ENCODE data around the gene ICAM1.
A peak's percentile ranks its signal among the peaks of the same experiment; 100 is the strongest.
"Not testable (repeated sequence)": the region's sequence is repeated elsewhere in the genome, so short reads cannot be mapped to it uniquely, and the experiment has no call there.

The ICAM1 gene

DNA sequence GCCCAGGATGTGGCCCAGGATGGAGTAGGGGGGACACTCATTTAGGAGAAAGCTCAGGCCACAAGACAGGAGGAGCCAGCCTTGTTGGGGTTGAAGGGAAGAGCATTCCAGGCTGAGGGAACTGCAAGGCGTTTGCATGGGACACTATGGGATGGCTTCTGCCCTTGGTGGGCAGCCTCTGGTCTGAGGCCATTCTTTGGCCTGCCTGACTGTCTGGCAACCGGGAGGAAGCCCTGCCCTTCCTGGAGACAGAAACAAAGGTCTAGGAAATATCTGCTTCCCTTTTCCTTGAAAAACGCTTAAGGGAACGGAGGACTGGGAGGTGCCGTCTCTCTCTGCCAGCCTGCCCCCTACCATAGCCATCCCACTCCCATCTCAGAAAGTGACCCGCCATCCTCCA lies 2.8 kb upstream of the ICAM1 start:
- H3K4me3 ChIP-seq (ENCODE audit: low read depth, low read length) = no peak overlapping the region
- peaks cover 2% of the 10 kb centered on the region for H3K4me1 ChIP-seq (ENCODE audit: control insufficient read depth, insufficient read depth, low read length)
- H3K9me3 ChIP-seq (ENCODE audit: control insufficient read depth, insufficient read depth, low read length) = no peaks in the 10 kb centered on the region
- no peak overlapping the region for H3K9ac ChIP-seq (ENCODE audit: low read depth, low read length)
- H3K36me3 ChIP-seq (ENCODE audit: control insufficient read depth, insufficient read depth, low read length) = no peaks in the 10 kb centered on the region
- H3K27me3 ChIP-seq (ENCODE audit: control insufficient read depth, insufficient read depth, low read length) = peaks cover 37% of the 10 kb centered on the region

DNA sequence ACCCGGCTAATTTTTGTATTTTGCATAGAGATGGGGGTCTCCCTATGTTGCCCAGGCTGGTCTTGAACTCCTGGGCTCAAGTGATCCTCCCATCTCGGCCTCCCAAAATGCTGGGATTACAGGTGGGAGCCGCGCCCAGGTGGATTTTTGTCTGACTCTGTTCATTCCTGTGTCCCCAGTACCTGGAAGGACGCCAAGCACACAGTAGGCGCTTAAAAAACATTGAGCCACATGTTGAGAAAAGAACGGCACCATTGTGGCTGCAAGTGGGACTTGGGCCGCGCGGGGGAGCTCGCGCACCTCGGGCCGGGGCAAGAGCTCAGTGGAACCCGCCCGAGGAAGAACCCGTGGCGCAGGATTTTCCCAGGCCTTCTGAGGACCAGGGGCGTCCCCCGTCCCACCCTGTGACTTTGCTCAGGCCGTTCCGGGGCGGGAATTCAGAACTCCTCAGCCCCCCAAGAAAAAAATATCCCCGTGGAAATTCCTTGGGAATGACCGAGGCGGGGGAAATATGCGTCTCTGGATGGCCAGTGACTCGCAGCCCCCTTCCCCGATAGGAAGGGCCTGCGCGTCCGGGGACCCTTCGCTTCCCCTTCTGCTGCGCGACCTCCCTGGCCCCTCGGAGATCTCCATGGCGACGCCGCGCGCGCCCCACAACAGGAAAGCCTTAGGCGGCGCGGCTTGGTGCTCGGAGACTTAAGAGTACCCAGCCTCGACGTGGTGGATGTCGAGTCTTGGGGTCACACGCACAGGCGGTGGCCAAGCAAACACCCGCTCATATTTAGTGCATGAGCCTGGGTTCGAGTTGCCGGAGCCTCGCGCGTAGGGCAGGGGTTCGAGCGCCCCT lies 1.4 kb upstream of the ICAM1 start:
- Histone ChIP-seq H3K4me3 (ENCODE audit: low read depth, low read length) (peak overlapping the region; percentile 58), H3K4me1 (ENCODE audit: control insufficient read depth, insufficient read depth, low read length) (peaks cover 2% of the 10 kb centered on the region), H3K27me3 (ENCODE audit: control insufficient read depth, insufficient read depth, low read length) (peaks cover 37% of the 10 kb centered on the region), H3K9me3 (ENCODE audit: control insufficient read depth, insufficient read depth, low read length) (no peaks in the 10 kb centered on the region), H3K9ac (ENCODE audit: low read depth, low read length) (no peak overlapping the region), H3K36me3 (ENCODE audit: control insufficient read depth, insufficient read depth, low read length) (no peaks in the 10 kb centered on the region)

DNA sequence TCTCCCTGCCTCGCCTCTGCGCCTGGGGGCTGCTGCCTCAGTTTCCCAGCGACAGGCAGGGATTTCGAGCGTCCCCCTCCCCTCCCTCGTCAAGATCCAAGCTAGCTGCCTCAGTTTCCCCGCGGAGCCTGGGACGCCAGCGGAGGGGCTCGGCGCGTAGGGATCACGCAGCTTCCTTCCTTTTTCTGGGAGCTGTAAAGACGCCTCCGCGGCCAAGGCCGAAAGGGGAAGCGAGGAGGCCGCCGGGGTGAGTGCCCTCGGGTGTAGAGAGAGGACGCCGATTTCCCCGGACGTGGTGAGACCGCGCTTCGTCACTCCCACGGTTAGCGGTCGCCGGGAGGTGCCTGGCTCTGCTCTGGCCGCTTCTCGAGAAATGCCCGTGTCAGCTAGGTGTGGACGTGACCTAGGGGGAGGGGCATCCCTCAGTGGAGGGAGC lies 722 bp upstream of the ICAM1 start:
- Histone ChIP-seq H3K9me3 (ENCODE audit: control insufficient read depth, insufficient read depth, low read length) (no peaks in the 10 kb centered on the region), H3K4me1 (ENCODE audit: control insufficient read depth, insufficient read depth, low read length) (peaks cover 2% of the 10 kb centered on the region), H3K27me3 (ENCODE audit: control insufficient read depth, insufficient read depth, low read length) (peaks cover 37% of the 10 kb centered on the region), H3K4me3 (ENCODE audit: low read depth, low read length) (peak overlapping the region; percentile 58), H3K36me3 (ENCODE audit: control insufficient read depth, insufficient read depth, low read length) (no peaks in the 10 kb centered on the region), H3K9ac (ENCODE audit: low read depth, low read length) (no peak overlapping the region)

DNA sequence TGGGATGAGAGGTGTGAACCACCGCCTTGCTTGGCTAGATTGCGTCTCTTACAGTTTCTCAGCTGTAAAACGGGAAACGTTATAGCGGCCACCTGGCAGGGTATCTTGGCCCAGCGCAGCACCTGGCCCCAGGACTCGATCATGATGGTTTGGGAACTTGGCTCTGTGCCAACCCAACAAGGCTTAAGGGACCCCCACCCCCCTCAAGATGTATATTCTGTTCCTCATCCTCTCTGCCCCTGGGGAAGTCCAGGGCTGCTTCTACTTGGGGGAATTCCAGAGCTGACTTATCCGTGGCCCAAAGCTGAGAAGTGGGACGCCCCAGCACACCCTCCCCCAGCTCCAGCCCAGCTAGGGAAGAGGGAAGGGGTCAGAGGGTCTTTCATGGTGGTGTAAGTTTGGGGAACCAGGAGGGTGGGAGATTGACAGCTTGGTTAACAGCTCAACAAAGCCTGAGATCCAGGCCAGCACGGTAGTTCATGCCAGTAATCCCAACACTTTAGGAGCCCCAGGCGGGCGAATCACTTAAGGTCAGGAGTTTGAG lies 695 bp downstream of the ICAM1 start:
- Histone ChIP-seq H3K27me3 (ENCODE audit: control insufficient read depth, insufficient read depth, low read length) (peaks cover 37% of the 10 kb centered on the region), H3K9ac (ENCODE audit: low read depth, low read length) (no peak overlapping the region), H3K9me3 (ENCODE audit: control insufficient read depth, insufficient read depth, low read length) (no peaks in the 10 kb centered on the region), H3K36me3 (ENCODE audit: control insufficient read depth, insufficient read depth, low read length) (no peaks in the 10 kb centered on the region), H3K4me3 (ENCODE audit: low read depth, low read length) (peak overlapping the region; percentile 58), H3K4me1 (ENCODE audit: control insufficient read depth, insufficient read depth, low read length) (peaks cover 2% of the 10 kb centered on the region)

DNA sequence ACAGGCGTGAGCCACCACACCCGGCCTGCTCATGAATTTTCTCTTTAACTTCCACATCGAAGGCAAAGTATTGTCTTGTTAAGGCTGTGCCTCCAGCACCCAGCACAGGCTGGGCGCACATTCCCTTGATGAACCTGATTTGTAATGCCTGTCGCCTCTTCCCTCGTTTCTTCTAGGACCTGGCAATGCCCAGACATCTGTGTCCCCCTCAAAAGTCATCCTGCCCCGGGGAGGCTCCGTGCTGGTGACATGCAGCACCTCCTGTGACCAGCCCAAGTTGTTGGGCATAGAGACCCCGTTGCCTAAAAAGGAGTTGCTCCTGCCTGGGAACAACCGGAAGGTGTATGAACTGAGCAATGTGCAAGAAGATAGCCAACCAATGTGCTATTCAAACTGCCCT lies 3.7 kb downstream of the ICAM1 start:
- peaks cover 32% of the 10 kb centered on the region for H3K27me3 ChIP-seq (ENCODE audit: control insufficient read depth, insufficient read depth, low read length)
- H3K9ac ChIP-seq (ENCODE audit: low read depth, low read length) = no peak overlapping the region
- peaks cover 2% of the 10 kb centered on the region for H3K4me1 ChIP-seq (ENCODE audit: control insufficient read depth, insufficient read depth, low read length)
- H3K9me3 ChIP-seq (ENCODE audit: control insufficient read depth, insufficient read depth, low read length) = no peaks in the 10 kb centered on the region
- no peak overlapping the region for H3K4me3 ChIP-seq (ENCODE audit: low read depth, low read length)
- H3K36me3 ChIP-seq (ENCODE audit: control insufficient read depth, insufficient read depth, low read length) = no peaks in the 10 kb centered on the region

DNA sequence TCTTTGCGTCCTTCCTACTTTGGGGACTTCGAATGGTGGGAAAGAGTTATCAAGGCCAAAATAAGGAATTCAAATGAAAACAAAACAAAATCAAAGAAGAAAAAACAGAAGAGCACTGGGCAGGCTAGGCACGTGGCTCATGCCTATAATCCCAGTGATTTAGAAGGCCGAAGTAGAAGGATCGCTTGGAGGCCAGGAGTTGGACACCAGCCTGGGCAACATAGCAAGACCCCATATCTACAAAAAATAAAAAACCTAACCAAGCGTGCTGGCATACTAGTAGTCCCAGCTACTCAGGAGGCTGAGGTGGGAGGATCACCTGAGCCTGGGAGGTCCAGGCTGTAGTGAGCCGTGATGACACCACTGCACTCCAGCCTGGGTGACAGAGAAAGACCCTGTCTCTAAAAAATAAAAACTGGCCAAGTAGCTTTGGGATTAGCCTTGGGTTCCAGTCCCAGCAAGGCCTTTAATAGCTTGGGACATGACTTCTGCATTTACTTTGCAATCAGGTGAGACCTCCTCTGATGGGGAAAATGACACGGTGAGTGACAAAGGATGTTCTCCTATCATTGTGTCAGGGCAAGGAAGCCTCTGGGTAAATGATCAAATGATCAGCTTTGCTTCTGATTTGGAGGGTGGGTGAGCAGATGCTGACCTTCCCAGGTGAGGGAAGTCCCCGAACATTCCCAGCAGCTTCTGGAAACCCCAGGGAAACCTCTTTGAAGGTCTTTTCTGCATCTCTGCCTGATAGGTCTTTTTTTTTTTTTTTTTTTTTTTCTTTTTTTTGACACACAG lies 7.1 kb downstream of the ICAM1 start:
- Histone ChIP-seq H3K9me3 (ENCODE audit: control insufficient read depth, insufficient read depth, low read length) (no peaks in the 10 kb centered on the region), H3K36me3 (ENCODE audit: control insufficient read depth, insufficient read depth, low read length) (no peaks in the 10 kb centered on the region), H3K27me3 (ENCODE audit: control insufficient read depth, insufficient read depth, low read length) (no peaks in the 10 kb centered on the region), H3K4me3 (ENCODE audit: low read depth, low read length) (no peak overlapping the region), H3K9ac (ENCODE audit: low read depth, low read length) (no peak overlapping the region), H3K4me1 (ENCODE audit: control insufficient read depth, insufficient read depth, low read length) (no peaks in the 10 kb centered on the region)

DNA sequence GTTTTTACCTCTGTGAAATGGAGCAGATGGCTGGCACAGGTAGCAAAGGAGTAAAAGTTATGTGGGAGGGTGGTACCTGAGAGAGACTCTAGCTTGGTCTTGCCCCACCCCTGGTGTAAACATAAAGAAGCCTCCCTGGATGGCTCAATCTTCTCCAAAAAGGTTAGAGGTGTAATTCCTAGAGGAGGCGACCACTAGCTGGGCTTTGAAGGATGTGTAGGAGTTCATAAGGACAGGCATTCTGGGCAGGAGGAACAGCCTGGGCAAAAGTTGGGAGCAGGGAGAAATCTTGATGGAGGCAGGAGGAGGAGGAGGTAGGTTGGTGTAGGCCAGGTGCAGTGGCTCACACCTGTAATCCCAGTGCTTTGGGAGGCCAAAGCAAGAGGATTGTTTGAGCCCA lies 8.0 kb downstream of the ICAM1 start:
- no peaks in the 10 kb centered on the region for H3K27me3 ChIP-seq (ENCODE audit: control insufficient read depth, insufficient read depth, low read length)
- H3K9me3 ChIP-seq (ENCODE audit: control insufficient read depth, insufficient read depth, low read length) = no peaks in the 10 kb centered on the region
- no peak overlapping the region for H3K9ac ChIP-seq (ENCODE audit: low read depth, low read length)
- H3K4me3 ChIP-seq (ENCODE audit: low read depth, low read length) = no peak overlapping the region
- H3K4me1 ChIP-seq (ENCODE audit: control insufficient read depth, insufficient read depth, low read length) = no peaks in the 10 kb centered on the region
- H3K36me3 ChIP-seq (ENCODE audit: control insufficient read depth, insufficient read depth, low read length) = no peaks in the 10 kb centered on the region

DNA sequence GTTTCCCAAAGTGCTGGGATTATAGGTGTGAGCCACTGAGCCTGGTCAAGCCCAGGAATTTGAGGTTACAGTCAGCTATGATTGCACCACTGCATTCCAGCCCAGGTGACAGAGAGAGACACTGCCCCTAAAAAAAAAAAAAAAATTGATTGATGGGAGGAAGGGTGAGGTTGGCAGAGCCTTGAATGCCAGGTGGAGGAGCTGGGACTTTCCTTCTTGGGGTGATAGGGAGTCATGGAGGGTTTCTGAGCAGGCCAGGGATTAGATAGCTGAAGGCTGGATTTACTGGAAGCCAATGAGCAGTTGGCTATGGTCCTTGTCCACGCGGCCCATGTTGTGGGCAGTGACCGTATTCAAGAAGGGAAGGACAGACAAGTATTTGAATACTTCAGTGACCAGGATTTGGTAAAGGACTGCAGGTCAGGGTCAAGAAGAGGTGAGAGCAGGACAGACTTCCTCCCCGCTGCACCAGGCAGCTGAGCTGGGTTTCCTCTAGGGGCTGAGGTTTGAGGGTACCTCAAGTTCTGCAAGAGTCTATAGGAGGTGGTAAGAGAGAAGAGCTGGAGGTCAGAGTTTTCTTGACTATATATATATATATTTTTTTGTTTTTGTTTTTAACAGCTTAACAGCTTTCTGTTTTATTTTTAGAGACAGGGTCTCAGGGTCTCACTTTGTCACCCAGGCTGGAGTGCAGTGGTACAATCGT lies 9.0 kb downstream of the ICAM1 start:
- H3K9me3 ChIP-seq (ENCODE audit: control insufficient read depth, insufficient read depth, low read length) = no peaks in the 10 kb centered on the region
- H3K4me3 ChIP-seq (ENCODE audit: low read depth, low read length) = no peak overlapping the region
- H3K27me3 ChIP-seq (ENCODE audit: control insufficient read depth, insufficient read depth, low read length) = no peaks in the 10 kb centered on the region
- H3K36me3 ChIP-seq (ENCODE audit: control insufficient read depth, insufficient read depth, low read length) = no peaks in the 10 kb centered on the region
- H3K4me1 ChIP-seq (ENCODE audit: control insufficient read depth, insufficient read depth, low read length) = no peaks in the 10 kb centered on the region
- no peak overlapping the region for H3K9ac ChIP-seq (ENCODE audit: low read depth, low read length)

DNA sequence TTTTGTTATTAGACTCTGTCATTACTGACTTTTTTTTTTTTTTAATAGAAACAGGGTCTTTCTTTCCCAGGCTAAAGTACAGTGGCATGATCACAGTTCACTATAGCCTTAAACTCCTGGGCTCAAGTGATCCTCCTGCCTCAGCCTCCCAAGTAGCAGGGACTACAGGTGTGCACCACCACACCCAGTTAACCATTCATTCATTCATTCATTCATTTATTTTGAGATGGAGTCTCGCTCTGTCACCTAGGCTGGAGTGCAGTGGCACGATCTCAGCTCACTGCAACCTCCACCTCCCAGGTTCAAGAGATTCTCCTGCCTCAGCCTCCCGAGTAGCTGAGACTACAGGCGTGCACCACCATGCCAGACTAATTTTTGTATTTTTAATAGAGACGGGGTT lies 11.1 kb downstream of the ICAM1 start:
- not testable (repeated sequence) for H3K9me3 ChIP-seq (ENCODE audit: control insufficient read depth, insufficient read depth, low read length); H3K9ac ChIP-seq (ENCODE audit: low read depth, low read length); H3K4me3 ChIP-seq (ENCODE audit: low read depth, low read length); H3K4me1 ChIP-seq (ENCODE audit: control insufficient read depth, insufficient read depth, low read length); H3K36me3 ChIP-seq (ENCODE audit: control insufficient read depth, insufficient read depth, low read length)
- H3K27me3 ChIP-seq (ENCODE audit: control insufficient read depth, insufficient read depth, low read length) = peaks cover 14% of the 10 kb centered on the region

DNA sequence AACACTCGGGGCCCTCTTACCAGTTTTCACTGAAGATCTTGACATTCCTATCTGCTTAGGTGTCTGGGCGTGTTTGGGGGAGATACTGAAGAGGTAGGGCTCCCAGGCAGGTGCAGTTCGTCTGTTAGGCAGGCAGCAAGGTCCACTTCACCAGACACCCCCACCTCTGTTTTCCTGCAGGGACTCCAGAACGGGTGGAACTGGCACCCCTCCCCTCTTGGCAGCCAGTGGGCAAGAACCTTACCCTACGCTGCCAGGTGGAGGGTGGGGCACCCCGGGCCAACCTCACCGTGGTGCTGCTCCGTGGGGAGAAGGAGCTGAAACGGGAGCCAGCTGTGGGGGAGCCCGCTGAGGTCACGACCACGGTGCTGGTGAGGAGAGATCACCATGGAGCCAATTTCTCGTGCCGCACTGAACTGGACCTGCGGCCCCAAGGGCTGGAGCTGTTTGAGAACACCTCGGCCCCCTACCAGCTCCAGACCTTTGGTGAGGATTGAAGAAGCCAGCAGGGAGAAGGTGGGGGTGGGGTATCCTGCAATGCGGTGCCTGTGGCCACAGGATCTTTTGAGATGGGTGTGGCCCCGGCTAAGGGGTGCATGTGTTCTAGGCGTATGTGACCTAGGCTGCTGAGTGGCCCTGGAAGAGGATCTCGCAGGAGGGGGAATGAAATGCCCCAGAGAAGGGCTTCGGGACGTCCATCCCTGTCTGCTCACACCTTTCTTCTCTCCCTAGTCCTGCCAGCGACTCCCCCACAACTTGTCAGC lies 12.6 kb downstream of the ICAM1 start:
- H3K4me3 ChIP-seq (ENCODE audit: low read depth, low read length) = no peak overlapping the region
- H3K4me1 ChIP-seq (ENCODE audit: control insufficient read depth, insufficient read depth, low read length) = peaks cover 2% of the 10 kb centered on the region
- peaks cover 28% of the 10 kb centered on the region for H3K27me3 ChIP-seq (ENCODE audit: control insufficient read depth, insufficient read depth, low read length)
- no peaks in the 10 kb centered on the region for H3K36me3 ChIP-seq (ENCODE audit: control insufficient read depth, insufficient read depth, low read length)
- no peaks in the 10 kb centered on the region for H3K9me3 ChIP-seq (ENCODE audit: control insufficient read depth, insufficient read depth, low read length)
- H3K9ac ChIP-seq (ENCODE audit: low read depth, low read length) = no peak overlapping the region
